Calu3 (cell line): ENCODE results near the gene MACROD2. TPM values are rescaled to one million over a fixed set of nuclear protein-coding genes. Genes with fewer than 3 reads are reported as not detected.

ENCODE experiments used
- BruUV-seq: library from RNA; stranded (reverse); fragments of 400-500 nt; replicated peaks from 2 replicates; lab custom pipeline; 2021; lab: Mats Ljungman, UMichigan
- CTCF ChIA-PET: fragments of 300-600 bp; sonication (Branson Sonifier 250); formaldehyde crosslinking; loops from one replicate; lab custom pipeline; 2022; ENCODE audit warnings: antibody characterized with exemption; lab: Charles Lee
- DNase-seq: peaks from one replicate; pipeline ENCODE4 v3.0.0; 2022
- H3K27ac Mint-ChIP-seq: one replicate; pipeline ENCODE4 v1.8.0; 2022; ENCODE audit warnings: mixed read lengths; ENCODE audit not compliant: unreplicated experiment
- H3K27me3 Mint-ChIP-seq: one replicate; pipeline ENCODE4 v1.8.0; 2022; ENCODE audit warnings: mixed read lengths; ENCODE audit not compliant: unreplicated experiment
- H3K36me3 Mint-ChIP-seq: one replicate; pipeline ENCODE4 v1.8.0; 2022; ENCODE audit warnings: mild to moderate bottlenecking, moderate library complexity, mixed read lengths; ENCODE audit not compliant: insufficient read depth, unreplicated experiment
- H3K4me1 Mint-ChIP-seq: one replicate; pipeline ENCODE4 v1.8.0; 2022; ENCODE audit warnings: mild to moderate bottlenecking, low read depth, mixed read lengths; ENCODE audit not compliant: unreplicated experiment
- H3K4me3 Mint-ChIP-seq: one replicate; pipeline ENCODE4 v1.8.0; 2022; ENCODE audit warnings: mild to moderate bottlenecking, low read depth, moderate library complexity, mixed read lengths; ENCODE audit not compliant: unreplicated experiment
- H3K9me3 Mint-ChIP-seq: one replicate; pipeline ENCODE4 v1.8.0; 2022; ENCODE audit warnings: low read depth, mixed read lengths; ENCODE audit not compliant: unreplicated experiment
- CTCF ChIP-seq: fragments of 200-600 bp; IDR thresholded peaks from one replicate; pipeline ENCODE4 v1.8.0; 2022; ENCODE audit warnings: antibody characterized with exemption; ENCODE audit not compliant: unreplicated experiment
- intact Hi-C: fragments of 100-400 bp; cut with micrococcal nuclease; formaldehyde crosslinking; loops from one replicate; pipeline ENCODE4 v1.10.0; 2022; ENCODE audit not compliant: unreplicated experiment
- total RNA-seq: library from RNA; stranded (reverse); gene quantifications from 2 replicates; pipeline ENCODE4 v1.2.3, GENCODE V29; 2022

The MACROD2 gene
- total RNA-seq, 1 experiment from 2014 or later, result 29.4 TPM

- H3K9me3 Mint-ChIP-seq, result no peaks in the 10 kb centered on the region
- CTCF ChIA-PET, result interaction anchor here (0.7 kb wide), 1 partner anchor 10 kb away, joined by 3 read pairs; no protein-coding TSS in a partner anchor
- H3K27ac Mint-ChIP-seq, result no peak overlapping the region
- BruUV-seq, result no TSS peak
- H3K4me1 Mint-ChIP-seq, result no peaks in the 10 kb centered on the region
- TF ChIP-seq CTCF, result no peak
- no peaks in the 10 kb centered on the region for H3K36me3 Mint-ChIP-seq
- no peak overlapping the region for H3K4me3 Mint-ChIP-seq
- DNase-seq, result no peak
- no peaks in the 10 kb centered on the region for H3K27me3 Mint-ChIP-seq
- intact Hi-C loops, result no loop called here
Observed at GRCh38 chr20:14155361-14155760, 160.0 kb downstream of the MACROD2 start.

DNA sequence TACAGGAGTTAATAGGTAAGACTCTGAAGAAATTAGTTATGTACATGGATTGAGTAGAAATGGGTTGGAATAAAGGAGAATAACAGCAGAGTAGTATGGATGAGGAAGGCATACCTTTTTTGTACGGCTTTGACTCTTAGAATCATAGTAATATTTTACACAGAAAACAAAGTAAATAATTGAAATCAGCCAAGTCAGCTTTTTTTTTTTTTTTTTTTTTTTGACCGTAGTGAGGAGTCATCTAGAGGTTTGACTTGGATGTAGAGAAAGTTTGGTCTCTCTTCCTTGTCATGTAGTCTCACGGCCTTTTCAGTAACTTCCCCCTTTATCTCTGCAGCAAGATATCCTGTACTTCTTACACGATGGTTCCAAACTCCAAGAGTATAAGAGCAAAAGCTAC, 183.2 kb downstream of the MACROD2 start:
- Mint-ChIP-seq H3K27ac (no peak overlapping the region), H3K27me3 (no peaks in the 10 kb centered on the region), H3K9me3 (no peaks in the 10 kb centered on the region), H3K36me3 (no peaks in the 10 kb centered on the region), H3K4me1 (no peaks in the 10 kb centered on the region), H3K4me3 (no peak overlapping the region)
- no peak for TF ChIP-seq CTCF
- CTCF ChIA-PET, result no interaction called here
- intact Hi-C loops, result no loop called here
- no peak for DNase-seq
- no TSS peak for BruUV-seq

DNA sequence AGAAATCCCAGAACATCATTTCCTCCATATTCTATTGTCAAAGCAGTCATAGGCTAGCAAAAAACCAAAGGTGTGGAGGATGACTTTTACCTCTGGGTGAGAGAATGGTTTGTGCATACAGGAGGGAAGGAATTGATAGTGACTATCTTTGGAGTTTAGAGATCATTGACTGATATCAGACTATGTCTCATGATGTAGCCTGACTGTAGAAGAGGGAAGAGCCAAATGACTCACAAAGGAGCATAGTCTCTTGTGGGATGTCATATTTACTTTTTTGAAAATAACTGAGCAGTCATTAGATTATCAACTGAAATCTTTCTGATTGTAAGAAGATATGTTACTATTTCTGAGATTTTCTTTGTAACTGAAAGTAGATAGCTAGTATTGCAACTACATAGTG, 183.6 kb downstream of the MACROD2 start:
- BruUV-seq, result no TSS peak
- Mint-ChIP-seq H3K4me3 (no peak overlapping the region), H3K4me1 (no peaks in the 10 kb centered on the region), H3K36me3 (no peaks in the 10 kb centered on the region), H3K9me3 (no peaks in the 10 kb centered on the region), H3K27me3 (no peaks in the 10 kb centered on the region), H3K27ac (no peak overlapping the region)
- DNase-seq, result no peak
- intact Hi-C loops, result no loop called here
- CTCF ChIA-PET, result no interaction called here
- TF ChIP-seq CTCF, result no peak

DNA sequence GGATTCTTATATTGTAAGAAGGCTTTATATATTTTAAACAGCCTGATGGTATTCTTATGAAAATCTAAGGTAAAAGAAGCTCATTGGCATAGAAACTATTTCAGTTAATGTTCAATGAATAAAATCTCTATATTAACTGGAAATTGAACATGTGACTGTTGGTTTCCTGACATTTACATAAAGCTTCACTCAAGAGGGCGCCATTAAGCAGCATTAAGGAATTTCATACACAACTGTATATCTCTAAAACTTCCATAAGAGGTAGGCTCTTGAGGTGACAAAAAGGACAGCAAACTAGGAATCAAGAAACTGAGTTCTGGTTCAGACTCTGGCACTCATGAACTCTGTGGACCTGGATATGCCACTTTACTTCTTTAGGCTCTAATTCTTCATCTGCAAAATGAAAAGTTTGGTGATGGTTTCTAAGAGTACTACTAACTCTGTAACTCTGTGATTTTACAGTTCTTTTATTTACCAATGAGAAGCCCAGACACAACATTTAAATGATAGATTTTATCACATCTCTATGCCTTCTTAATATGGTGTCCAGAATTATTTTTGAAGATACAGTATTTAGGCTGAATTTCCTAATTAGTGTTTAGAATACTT, 194.6 kb downstream of the MACROD2 start:
- no TSS peak for BruUV-seq
- H3K9me3 Mint-ChIP-seq, result no peaks in the 10 kb centered on the region

More for the DNA sequence above, 194.6 kb downstream of the MACROD2 start:
- TF ChIP-seq CTCF, result no peak
- no peaks in the 10 kb centered on the region for H3K27me3 Mint-ChIP-seq
- no peaks in the 10 kb centered on the region for H3K36me3 Mint-ChIP-seq
- CTCF ChIA-PET, result interaction anchor here (0.7 to 1.1 kb wide), 2 partner anchors 75 to 400 kb away, joined by 3 to 5 read pairs; no protein-coding TSS in a partner anchor
- peak; percentile 12 for DNase-seq
- intact Hi-C loops, result loop anchor here (1.0 to 5.0 kb wide), 2 partner anchors 75 to 142 kb away; no protein-coding TSS in a partner anchor
- no peaks in the 10 kb centered on the region for H3K4me1 Mint-ChIP-seq
- no peak overlapping the region for H3K27ac Mint-ChIP-seq
- H3K4me3 Mint-ChIP-seq, result no peak overlapping the region
